HUES6 (cell line): ENCODE measurements around the gene MCMBP.

Experiments used
- H3K27ac ChIP-seq: 2 replicates; pipeline ENCODE4 v1.7.0; 2013; ENCODE audit warnings: low read depth, mild to moderate bottlenecking, low read length, inconsistent platforms
- H3K27me3 ChIP-seq: 2 replicates; pipeline ENCODE4 v1.6.1; 2013; ENCODE audit warnings: low read length; ENCODE audit not compliant: control insufficient read depth, insufficient read depth
- H3K36me3 ChIP-seq: 2 replicates; pipeline ENCODE4 v1.6.1; 2013; ENCODE audit warnings: low read length; ENCODE audit not compliant: control insufficient read depth, insufficient read depth
- H3K4me1 ChIP-seq: 2 replicates; pipeline ENCODE4 v1.6.1; 2013; ENCODE audit warnings: low read length; ENCODE audit not compliant: control insufficient read depth, insufficient read depth
- H3K4me3 ChIP-seq: 2 replicates; pipeline ENCODE4 v1.5.1; 2013; ENCODE audit warnings: low read depth, low read length
- H3K9ac ChIP-seq: one replicate; pipeline ENCODE4 v1.6.1; 2013; ENCODE audit warnings: mild to moderate bottlenecking, low read length
- H3K9me3 ChIP-seq: 2 replicates; pipeline ENCODE4 v1.6.1; 2013; ENCODE audit warnings: low read depth, low read length; ENCODE audit not compliant: control insufficient read depth, insufficient read depth

MCMBP gene

DNA sequence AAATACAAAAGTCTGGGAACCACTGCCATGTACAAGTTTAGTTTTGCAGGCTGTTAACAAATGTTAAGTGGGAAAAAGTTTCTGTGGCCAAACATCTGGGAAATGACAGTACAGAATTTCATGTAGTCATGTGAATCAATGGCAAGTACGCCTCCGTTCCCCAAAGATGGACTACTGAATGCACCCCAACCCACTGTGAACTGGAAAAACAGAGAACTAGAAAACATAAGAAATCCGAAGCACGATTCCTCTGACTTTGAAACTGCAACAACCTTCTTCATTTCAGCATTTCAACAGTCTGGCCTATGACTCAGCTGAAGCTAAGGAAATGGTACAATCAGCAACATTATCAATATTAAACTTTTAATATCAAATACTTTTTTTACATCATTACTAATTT is 41.8 kb downstream of the MCMBP start:
- Histone ChIP-seq H3K27ac (no peak overlapping the region), H3K9ac (no peak overlapping the region), H3K36me3 (peaks cover 96% of the 10 kb centered on the region), H3K9me3 (no peaks in the 10 kb centered on the region), H3K4me1 (no peaks in the 10 kb centered on the region), H3K27me3 (no peaks in the 10 kb centered on the region), H3K4me3 (no peak overlapping the region)

DNA sequence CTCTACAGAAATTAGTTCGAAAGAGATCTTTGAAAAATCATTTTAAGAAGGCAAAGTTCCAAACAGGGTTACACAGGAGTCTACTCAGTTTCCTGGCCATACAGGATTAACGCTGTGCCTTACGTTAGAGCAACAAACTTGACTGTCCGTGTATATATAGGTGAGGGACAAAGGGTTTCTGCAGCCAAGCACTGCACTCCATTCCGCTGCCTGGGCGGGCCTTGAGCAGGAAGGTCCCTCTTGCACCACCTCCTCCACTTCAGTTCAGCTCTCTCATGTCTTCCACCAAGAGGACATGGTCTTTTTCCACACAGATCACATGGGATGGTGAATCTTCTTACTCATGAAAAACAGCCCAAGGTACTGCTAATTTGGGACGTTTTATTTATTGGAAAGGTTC is 43.2 kb downstream of the MCMBP start:
- Histone ChIP-seq H3K9me3 (no peaks in the 10 kb centered on the region), H3K4me1 (no peaks in the 10 kb centered on the region), H3K36me3 (peaks cover 97% of the 10 kb centered on the region), H3K27ac (no peak overlapping the region), H3K9ac (no peak overlapping the region), H3K4me3 (no peak overlapping the region), H3K27me3 (no peaks in the 10 kb centered on the region)

DNA sequence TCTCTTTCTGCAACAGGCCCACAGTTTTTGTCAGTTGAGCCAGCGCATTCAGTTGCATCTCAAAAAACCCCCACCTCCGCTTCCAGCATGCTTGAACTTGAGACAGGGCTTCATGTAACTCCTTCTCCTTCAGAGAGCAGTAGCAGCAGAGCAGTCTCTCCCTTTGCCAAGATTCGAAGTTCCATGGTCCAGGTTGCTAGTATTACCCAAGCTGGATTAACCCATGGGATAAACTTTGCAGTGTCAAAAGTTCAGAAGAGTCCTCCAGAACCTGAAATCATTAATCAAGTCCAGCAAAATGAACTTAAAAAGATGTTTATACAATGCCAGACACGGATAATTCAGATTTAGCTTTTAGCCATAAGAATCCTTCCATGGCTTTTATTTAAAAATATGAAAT is 45.2 kb downstream of the MCMBP start:
- H3K9ac ChIP-seq: no peak overlapping the region
- H3K4me1 ChIP-seq: no peaks in the 10 kb centered on the region
- H3K36me3 ChIP-seq: peaks cover 98% of the 10 kb centered on the region
- no peaks in the 10 kb centered on the region for H3K9me3 ChIP-seq
- no peak overlapping the region for H3K27ac ChIP-seq
- no peaks in the 10 kb centered on the region for H3K27me3 ChIP-seq
- H3K4me3 ChIP-seq: no peak overlapping the region

DNA sequence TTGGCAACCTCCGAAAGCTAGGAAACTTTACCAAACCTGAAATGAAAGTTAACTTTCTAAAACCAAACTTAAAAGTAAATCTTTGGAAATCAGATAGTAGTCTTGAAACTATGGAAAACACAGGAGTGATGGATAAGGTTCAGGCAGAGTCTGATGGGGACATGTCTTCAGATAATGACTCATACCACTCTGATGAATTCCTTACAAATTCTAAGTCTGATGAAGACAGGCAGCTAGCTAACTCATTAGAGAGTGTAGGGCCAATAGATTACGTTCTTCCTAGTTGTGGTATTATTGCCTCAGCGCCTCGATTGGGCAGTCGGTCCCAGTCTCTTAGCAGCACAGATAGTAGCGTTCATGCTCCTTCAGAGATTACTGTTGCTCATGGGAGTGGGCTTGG is 45.9 kb downstream of the MCMBP start:
- Histone ChIP-seq H3K9me3 (no peaks in the 10 kb centered on the region), H3K9ac (no peak overlapping the region), H3K27me3 (no peaks in the 10 kb centered on the region), H3K36me3 (peaks cover 97% of the 10 kb centered on the region), H3K4me1 (no peaks in the 10 kb centered on the region), H3K27ac (no peak overlapping the region), H3K4me3 (no peak overlapping the region)

DNA sequence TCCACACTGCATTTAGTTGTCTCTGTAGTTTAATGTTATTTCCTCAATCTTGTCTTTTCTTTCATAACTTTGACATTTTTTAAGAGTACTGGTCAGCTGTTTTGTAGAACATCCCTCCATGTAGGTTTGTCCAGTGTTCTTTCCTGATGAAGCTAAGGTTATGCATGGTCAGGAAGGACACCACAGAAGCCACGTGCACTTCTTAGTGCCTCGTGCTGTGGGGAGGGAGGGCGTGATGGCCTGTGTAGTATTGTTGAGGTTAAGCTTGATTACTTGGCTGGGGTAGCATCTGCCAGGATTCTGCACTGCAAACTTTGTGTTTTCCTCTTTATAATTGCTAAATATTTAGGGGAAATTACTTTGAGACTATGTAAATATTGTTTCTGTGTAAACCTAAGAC is 48.3 kb downstream of the MCMBP start:
- Histone ChIP-seq H3K4me3 (no peak overlapping the region), H3K9me3 (no peaks in the 10 kb centered on the region), H3K27ac (no peak overlapping the region), H3K4me1 (no peaks in the 10 kb centered on the region), H3K36me3 (peaks cover 76% of the 10 kb centered on the region), H3K9ac (no peak overlapping the region), H3K27me3 (no peaks in the 10 kb centered on the region)

DNA sequence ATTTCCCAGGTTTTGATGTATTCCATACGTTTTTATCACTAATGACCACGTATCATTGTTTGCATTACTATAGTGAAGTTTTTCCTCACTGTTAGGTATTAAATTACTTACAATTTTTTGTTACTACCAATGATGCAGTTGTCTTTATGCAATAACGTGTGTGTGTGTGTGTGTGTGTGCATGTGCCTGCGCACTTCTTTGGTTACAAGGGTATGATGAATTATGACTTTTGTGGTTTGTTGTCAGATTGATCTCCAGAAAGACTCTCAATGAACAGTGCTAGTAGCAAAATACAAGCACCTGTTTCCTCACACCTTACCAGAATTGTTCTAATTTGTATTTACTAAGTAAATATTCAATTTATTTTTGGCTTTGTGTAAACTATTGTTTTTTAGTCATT is 51.5 kb downstream of the MCMBP start:
- Histone ChIP-seq H3K27ac (no peak overlapping the region), H3K4me1 (peaks cover 9% of the 10 kb centered on the region), H3K9ac (no peak overlapping the region), H3K9me3 (no peaks in the 10 kb centered on the region), H3K4me3 (peak overlapping the region; percentile 73), H3K36me3 (peaks cover 46% of the 10 kb centered on the region), H3K27me3 (no peaks in the 10 kb centered on the region)

DNA sequence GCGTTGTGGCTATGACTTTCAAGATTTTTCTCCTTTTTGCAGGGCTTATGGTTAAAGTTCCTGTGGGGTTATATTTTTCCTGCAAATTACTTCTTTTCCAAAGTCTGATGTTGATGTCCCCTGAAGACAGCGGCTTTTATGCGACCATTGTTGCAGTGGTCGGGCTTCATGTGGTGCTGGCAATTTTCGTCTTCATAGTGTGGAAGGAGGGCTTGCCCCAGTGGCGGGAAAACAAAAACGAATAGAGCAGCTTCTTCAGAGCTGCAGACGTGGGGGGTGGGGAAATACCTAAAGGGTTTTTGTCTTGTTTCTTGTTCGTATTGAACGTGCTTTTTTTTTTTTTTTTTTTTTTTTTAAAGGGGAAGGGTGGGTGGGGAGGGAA is 53.8 kb downstream of the MCMBP start:
- H3K9ac ChIP-seq: peak overlapping the region; percentile 92
- peak overlapping the region; percentile 73 for H3K4me3 ChIP-seq

DNA sequence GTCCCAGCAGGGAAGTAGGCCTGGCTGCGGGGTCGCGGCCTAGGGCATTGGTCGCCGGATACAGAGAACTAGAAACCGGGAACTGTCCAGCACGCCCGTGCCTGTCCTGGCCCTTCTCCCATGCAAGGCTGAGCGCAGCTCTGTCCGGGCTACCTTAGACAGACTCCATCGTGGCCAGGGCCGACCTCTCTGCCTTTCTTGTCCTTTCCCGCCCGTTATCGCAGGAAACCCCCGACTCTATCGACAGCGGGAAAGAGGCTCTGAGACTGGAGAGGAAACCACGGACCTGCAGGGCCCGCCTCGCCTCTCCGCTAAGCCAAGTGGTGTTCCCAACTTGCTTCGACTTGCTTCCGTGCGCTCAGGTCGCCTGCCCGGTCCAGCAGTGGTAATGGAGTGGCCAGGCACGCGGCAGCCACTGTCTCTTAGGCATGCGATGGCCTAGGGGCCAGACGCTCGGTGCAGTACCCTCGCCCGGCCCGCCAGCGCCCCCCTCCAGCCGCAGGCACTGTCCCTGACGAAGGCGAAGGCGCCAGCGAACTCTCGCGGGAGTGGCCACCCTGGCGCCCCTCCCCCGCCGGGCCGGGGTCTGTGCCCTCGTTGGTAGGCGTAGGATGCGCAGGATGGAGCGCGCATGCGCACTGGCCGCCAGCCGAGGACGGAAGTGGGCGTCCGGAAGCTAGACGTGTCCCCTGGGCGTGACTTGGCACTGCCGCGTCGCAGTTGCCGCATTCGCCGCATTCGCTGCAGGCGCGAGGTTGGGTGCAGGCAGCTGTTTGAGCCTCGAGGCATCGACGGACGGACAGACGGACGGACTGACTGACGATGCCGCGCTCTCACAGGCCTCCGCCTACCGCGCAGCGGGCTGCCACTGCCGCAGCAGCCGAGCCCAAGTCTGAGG is 54.4 kb downstream of the MCMBP start:
- no peaks in the 10 kb centered on the region for H3K27me3 ChIP-seq
- H3K9me3 ChIP-seq: no peaks in the 10 kb centered on the region
- H3K27ac ChIP-seq: peak overlapping the region; percentile 89
- peaks cover 26% of the 10 kb centered on the region for H3K36me3 ChIP-seq
- peak overlapping the region; percentile 92 for H3K9ac ChIP-seq
- peaks cover 9% of the 10 kb centered on the region for H3K4me1 ChIP-seq
- H3K4me3 ChIP-seq: peak overlapping the region; percentile 73

More for the DNA sequence above, 53.8 kb downstream of the MCMBP start:
- H3K27me3 ChIP-seq: no peaks in the 10 kb centered on the region
- H3K36me3 ChIP-seq: peaks cover 32% of the 10 kb centered on the region
- no peaks in the 10 kb centered on the region for H3K9me3 ChIP-seq
- peak overlapping the region; percentile 89 for H3K27ac ChIP-seq
- H3K4me1 ChIP-seq: peaks cover 9% of the 10 kb centered on the region

DNA sequence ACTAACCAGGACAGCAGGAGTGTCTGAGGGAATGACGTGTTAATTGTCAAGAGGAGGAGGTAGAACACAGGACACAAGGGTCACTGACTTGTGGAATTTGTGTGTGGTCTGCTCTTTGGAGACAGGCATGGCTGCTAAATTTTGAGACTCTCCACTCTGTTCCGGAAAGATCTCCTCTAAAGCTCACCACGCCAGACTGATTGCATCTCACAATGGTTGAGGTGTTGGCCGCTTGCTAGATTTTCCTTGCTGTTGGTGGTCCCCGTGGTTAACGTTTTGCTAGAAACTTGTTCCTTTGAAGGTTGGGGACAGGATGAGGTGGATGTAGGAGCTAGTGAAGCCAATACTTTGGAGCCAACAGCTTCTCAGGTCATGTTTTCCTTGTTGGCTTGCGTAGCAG is 57.0 kb downstream of the MCMBP start:
- peaks cover 9% of the 10 kb centered on the region for H3K4me1 ChIP-seq
- no peaks in the 10 kb centered on the region for H3K9me3 ChIP-seq
- no peak overlapping the region for H3K9ac ChIP-seq
- H3K27ac ChIP-seq: no peak overlapping the region
- peaks cover 14% of the 10 kb centered on the region for H3K36me3 ChIP-seq
- no peaks in the 10 kb centered on the region for H3K27me3 ChIP-seq
- no peak overlapping the region for H3K4me3 ChIP-seq

DNA sequence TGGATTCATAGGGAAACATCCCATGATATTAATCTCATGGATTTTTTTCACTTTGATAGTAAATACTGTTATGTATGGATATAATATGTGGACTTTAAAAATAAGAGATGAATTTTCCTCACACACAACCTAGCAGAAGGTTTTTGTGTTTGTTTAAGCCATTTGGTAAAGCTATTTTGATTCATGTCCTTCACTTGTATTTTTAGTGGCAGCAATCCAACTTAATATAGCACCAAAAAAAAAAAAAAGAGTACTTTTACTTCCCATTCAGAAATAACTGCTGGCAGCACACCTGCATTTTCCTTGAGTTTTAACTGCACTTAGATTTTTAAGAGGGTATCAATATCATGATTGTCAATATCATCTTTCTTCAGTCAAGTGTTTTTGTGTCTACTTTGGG is 60.0 kb downstream of the MCMBP start:
- Histone ChIP-seq H3K9ac (no peak overlapping the region), H3K4me3 (no peak overlapping the region), H3K9me3 (no peaks in the 10 kb centered on the region), H3K27me3 (no peaks in the 10 kb centered on the region), H3K4me1 (peaks cover 4% of the 10 kb centered on the region; the same call in 1 of the 2 replicates), H3K27ac (no peak overlapping the region), H3K36me3 (peaks cover 21% of the 10 kb centered on the region)

DNA sequence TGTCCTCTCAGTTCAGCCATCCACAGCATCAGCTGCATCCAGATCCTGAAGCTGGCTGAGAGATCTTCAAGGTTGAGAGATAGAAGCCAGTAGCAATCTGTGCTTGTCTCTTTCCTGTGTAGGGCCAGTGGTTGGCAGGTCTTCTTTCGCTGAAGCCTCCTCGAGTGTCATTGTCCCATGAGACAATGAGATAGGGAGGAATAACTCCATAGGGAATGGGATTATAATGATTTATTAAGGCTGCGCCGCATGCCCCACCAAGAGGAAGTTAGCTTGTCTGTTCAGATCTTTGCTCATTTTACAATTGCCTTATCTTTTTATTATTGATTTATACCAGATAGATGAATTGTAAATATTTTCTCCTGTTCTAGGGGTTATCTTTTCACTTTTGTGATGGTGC is 61.5 kb downstream of the MCMBP start:
- Histone ChIP-seq H3K9me3 (no peaks in the 10 kb centered on the region), H3K9ac (no peak overlapping the region), H3K27ac (no peak overlapping the region), H3K4me3 (no peak overlapping the region), H3K36me3 (peaks cover 21% of the 10 kb centered on the region), H3K27me3 (no peaks in the 10 kb centered on the region), H3K4me1 (no peaks in the 10 kb centered on the region)
